Fibroblast of gingiva (primary cell): ENCODE data around the gene IPO4.
"Not testable (repeated sequence)": the region's sequence is repeated elsewhere in the genome, so short reads cannot be mapped to it uniquely, and the experiment has no call there.

ENCODE experiments used
- DNase-seq: peaks from one replicate; pipeline ENCODE4 v3.0.0-alpha.2; 2011; ENCODE audit warnings: low read depth

The IPO4 gene, protein sequence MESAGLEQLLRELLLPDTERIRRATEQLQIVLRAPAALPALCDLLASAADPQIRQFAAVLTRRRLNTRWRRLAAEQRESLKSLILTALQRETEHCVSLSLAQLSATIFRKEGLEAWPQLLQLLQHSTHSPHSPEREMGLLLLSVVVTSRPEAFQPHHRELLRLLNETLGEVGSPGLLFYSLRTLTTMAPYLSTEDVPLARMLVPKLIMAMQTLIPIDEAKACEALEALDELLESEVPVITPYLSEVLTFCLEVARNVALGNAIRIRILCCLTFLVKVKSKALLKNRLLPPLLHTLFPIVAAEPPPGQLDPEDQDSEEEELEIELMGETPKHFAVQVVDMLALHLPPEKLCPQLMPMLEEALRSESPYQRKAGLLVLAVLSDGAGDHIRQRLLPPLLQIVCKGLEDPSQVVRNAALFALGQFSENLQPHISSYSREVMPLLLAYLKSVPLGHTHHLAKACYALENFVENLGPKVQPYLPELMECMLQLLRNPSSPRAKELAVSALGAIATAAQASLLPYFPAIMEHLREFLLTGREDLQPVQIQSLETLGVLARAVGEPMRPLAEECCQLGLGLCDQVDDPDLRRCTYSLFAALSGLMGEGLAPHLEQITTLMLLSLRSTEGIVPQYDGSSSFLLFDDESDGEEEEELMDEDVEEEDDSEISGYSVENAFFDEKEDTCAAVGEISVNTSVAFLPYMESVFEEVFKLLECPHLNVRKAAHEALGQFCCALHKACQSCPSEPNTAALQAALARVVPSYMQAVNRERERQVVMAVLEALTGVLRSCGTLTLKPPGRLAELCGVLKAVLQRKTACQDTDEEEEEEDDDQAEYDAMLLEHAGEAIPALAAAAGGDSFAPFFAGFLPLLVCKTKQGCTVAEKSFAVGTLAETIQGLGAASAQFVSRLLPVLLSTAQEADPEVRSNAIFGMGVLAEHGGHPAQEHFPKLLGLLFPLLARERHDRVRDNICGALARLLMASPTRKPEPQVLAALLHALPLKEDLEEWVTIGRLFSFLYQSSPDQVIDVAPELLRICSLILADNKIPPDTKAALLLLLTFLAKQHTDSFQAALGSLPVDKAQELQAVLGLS

DNA sequence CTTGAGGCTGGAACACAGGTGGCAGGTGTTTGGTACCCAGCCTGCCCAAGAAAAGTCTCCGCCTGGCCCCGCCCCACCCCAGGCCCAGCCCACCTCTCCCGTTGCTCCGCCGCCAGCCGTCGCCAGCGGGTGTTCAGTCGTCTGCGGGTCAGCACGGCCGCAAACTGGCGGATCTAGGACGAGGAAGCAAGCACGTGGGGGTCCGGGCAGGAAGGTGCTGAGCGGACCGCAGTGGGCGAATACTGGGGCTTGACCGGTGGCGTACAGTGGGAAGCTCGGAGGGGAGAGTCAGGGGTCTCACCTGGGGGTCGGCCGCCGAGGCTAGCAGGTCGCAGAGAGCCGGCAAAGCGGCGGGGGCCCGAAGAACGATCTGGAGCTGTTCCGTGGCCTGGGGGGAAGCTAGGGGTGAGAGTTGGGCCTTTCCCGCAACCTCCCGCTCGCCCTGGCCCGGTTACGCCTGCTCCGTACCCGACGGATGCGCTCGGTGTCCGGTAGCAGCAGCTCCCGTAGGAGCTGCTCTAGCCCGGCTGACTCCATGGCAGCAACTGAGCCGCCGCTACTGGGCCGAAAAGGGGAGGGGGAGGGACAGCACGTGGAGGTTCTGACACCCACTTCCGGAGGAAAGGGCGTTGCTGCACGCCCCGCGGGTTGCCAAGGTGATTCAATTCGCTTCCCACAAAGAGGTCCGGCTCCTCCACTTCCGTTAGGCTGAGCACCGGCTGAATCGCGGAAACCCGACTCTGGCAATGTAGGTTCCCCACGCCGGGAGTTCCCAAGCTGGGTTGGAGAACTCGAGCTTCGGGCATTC lies at the start of gene IPO4:
Gene IPO4 (minus strand): TSS at position 566 of the 808 bp plus-strand sequence. CDS start 29 bp downstream, at position 537.
- DNase-seq: peak; percentile 98

GRCh38 chr14:24238123-24238522 lies 49.5 kb upstream of the IPO4 start:
- DNase-seq: no peak

- peak; percentile 71 for DNase-seq
Measured at GRCh38 chr14:24237463-24237955, 48.9 kb upstream of the IPO4 start.

DNA sequence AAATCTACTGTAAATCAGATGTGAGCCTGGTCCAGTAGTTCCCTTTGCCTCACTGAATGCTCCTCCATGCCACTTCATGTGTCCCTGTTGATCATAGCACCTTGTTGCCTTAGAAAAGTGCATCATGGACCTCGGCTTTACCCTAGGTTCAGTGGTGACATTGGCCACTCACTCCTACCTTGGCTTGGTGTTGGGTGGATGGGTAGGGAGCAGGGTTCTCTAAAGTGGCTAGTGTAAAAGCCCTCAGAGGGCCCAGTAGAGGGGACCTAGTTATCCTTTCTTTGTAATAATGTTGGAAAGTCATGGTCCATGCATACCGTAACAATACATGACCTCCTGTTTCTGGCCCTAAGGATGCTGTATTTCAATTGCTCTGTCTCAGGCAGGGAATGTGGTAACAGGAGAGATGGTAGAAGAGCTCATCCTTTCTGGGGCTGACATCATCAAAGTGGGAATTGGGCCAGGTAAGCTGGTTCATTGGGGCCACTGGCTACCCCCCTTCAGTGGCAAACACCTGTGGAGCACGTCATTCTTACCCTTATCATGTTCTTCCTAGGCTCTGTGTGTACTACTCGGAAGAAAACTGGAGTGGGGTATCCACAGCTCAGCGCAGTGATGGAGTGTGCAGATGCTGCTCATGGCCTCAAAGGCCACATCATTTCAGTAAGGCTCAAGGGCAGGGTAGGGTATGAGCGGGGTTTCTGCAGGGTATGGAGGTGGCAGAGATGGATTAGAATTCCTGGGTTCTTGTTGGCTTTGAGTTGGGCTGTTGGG lies 48.3 kb upstream of the IPO4 start:
- DNase-seq: no peak

DNA sequence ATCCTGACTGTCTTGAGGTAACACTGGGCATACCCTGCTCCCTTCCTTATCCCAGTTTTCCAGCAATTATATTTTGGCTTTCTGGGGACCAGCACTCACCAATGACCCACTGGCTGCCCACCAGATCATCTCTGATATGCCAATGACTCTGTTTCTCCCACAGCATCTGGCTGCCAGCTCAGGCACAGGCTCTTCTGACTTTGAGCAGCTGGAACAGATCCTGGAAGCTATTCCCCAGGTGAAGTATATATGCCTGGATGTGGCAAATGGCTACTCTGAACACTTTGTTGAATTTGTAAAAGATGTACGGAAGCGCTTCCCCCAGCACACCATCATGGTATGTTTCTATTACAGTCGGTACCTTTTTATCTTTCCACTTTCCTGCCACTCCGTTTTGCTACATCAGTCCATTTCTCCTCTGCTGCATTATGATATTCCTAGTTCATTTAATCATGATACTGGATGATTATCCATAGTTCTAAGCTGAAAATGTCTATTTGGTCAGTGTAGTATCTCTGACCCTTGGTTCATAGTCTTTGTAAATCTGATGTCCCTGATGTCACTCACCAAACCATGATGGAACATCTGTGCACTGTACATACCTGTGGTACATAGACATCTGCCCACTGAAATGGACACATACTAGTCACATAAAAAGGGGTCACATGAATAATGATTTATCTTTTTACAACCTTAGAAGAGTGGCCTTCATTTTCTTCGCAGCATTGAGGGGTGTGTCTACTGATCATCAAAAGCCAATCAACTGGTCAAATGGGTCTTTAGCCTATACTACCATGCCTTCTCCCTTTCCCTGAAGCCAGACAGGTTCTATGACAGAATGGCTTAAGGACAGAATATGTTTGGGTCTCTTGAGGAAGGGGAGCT lies 47.4 kb upstream of the IPO4 start:
- no peak for DNase-seq

DNA sequence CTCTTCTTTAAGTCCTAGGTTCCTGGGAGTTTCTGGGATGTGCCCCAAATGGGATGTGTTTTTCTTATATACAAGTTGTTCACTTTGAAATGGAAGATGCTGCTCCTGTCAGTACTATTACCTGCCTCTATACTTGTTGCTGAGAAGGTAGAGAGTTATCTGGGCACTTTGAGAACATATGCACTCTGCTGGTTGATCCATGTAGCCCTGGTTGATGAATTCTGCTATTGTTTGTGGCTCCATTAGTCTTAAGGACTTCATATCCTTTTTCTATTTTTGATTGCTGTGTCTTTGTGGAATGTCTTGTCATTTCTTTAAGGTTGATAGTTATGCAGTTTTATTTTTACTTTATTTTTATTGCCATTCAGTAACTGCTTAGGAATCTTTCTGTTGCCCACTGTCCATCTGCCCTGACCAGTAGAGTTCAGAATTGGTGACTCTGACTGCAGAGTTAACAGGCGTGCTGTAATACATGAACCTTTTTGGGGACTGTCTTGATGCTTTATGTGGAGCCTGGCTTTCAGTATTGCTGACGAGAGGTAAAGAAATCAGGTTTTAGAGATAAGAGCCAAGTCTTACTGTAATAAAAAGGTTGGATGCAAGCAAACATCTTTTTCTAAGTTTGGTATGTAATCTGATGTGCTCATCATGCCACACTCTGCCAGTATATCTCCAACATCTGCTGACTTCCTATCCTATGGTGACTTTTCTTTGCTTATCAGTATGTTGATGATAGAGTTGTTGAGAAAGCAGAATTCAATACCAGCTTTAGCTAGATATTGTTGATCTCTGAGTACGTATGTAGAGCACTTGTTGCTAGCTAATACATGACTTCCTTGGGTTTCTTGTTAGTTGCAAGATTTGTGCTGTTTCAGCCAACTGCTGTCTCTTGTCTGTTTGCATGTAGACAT lies 45.7 kb upstream of the IPO4 start:
- no peak for DNase-seq

GRCh38 chr14:24233538-24233866 lies 44.9 kb upstream of the IPO4 start:
- DNase-seq: no peak

DNA sequence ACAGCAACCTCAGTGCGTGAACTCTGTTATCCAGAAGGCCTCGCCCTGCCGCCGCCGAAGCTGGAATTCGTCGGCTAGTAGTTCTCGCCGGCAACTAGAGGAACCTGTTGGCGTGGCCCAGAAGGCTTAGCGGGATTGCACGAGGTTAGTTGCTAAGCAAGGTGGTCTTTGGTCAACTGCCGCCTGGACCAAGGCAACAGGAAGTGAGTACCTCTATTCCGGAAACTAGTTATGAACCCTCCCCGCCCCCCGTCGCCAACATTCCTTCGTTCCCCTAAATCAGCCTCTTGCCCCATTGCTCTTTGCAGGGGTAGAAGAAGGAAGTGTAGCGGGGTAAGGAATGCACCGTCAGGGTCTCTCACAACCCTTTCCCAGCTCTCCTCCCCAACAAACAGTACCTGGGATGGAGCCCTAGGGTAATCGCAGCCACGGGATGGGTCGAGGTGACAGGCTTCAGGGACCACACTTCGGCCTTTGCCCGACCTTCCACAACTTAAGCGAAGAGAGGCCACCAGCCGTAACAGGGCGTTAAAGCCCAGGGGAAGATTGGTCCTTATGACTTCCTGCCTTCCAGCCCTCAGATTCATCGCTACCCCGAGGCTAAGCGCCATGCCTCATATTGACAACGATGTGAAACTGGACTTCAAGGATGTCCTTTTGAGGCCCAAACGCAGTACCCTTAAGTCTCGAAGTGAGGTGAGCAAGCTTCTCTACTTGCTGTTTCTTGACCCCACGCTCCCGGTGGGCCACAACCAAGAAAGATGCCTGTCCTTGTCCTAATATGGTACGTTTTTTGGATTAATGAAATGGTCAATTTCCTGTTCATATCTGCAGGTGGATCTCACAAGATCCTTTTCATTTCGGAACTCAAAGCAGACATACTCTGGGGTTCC lies 44.3 kb upstream of the IPO4 start, which contains the start of gene GMPR2:
Gene GMPR2 (plus strand): TSS at position 285 of the 893 bp plus-strand sequence. CDS start 325 bp downstream, at position 610.
- DNase-seq: no peak

DNA sequence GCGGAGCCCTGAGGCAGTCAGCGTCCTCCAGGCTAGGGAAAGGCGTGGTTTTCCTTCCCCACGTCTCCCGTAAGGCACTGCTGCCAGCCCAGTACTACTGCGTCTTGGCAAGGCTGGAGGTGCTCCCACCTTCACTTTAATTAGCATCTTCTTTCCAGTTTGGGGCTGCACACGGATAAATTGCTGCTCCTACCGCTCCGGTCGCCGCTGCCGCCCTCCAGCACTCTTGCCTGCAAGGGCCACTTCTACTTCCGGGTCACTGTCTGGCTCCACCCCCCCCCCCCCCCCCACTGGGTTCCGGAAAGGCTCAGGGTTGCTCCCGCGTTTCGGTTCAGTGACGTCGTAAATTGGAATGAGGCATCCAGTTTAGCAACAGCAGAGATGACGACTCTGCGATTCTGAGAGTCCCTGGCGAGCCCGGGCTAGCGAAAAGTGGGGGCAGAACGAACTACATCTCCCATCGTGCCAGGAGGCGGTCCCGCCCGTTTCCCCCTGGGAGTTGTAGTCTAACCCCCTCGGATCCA lies 43.6 kb upstream of the IPO4 start, which contains the start of gene NEDD8:
Gene NEDD8 (minus strand): TSS at position 247 of the 524 bp plus-strand sequence. CDS start 100 bp downstream, at position 147.
- peak; percentile 97 for DNase-seq

DNA sequence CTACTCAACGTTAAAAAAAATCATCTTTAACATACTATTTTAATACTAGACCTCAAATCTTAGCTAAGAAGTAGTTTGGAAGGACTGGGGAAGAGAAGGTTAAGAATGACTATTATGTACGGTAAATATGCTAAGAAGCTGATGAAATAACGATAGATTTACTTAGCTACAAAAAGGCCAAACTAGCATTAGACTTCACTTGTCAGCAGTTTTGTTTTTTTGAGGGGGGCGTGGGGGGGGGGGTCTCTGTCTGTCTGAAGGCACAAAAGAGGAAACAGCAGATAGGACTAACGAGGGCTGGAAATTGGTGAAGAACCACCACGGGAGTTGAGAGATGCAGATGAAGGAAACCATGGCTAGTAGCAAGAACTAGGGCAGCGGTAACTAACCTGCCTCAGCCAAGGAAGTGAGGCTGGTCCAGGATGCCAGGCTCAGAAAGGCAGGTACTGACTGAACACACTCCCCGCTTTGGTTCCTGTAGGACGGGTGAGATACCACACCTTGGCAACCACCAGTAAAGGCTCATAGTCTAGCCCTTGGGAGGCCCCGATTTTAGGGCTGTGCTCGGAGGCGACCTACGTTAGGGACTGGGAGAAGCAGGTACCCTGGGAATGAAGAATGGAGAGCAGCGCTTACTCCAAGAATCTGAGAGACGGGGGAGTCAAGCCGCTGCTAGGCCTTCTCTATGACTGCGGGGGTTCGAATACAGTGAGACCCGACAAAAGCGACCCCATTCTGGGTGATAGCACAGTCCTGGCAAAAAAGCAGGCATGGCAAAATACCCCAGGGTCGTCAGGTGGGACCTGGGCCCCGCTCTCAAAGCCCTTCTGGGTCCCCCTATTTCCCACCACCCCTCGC lies 42.9 kb upstream of the IPO4 start:
- no peak for DNase-seq

DNA sequence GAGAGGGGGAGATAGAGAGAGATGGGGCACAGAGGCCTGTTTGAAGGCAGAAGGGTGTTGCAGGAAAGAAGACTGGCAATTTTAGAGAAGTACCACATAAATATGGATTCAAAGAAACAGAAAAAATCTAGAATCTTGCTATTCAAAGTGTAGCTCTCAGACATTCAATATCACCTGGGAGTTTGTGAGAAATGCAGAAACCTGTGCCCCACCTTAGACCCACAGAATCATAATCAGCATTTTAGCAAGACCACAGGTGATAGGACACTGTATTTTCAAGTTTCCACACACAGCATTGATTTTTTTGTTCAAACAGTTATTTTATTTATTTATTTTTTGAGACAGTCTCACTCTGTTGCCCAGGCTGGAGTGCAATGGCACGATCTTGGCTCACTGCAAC lies 40.3 kb upstream of the IPO4 start:
- DNase-seq: no peak

- no peak for DNase-seq
Measured at GRCh38 chr14:24226473-24226872, 37.9 kb upstream of the IPO4 start.

- DNase-seq: peak; percentile 41
Measured at GRCh38 chr14:24224618-24225071, 36.0 kb upstream of the IPO4 start.

DNA sequence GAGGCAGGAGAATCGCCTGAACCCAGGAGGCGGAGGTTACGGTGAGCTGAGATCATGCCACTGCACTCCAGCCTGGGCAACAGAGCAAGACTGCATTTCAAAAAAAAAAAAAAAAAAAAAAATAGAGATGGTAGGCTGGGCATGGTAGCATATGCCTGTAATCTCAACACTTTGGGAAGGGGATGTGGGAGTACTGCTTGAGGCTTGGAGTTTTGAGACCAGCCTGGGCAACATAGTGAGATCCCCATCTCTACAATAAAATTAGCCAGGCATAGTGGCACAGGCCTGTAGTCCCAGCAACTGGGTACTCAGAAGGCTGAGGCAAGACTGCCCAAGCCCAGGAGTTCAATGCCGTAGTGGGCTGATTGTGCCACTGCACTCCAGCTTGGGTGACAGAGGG lies 34.4 kb upstream of the IPO4 start:
- not testable (repeated sequence) for DNase-seq

GRCh38 chr14:24219521-24219920 lies 30.9 kb upstream of the IPO4 start:
- DNase-seq: no peak

DNA sequence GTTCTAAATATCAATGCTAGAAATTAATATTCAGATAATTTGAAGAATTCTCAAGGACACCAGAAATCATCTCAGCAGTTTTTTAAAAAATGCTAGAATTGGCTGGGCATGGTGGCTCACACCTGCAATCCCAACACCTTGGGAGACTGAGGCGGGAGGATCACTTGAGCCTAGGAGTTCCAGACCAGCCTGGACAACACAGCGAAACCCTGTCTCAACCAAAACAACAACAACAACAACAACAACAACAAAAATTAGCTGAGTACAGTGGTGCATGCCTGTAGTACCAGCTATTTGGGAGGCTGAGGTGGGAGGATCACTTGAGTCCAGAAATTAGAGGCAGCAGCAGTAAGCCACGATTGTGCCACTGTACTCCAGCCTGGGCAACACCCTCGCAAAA lies 30.5 kb upstream of the IPO4 start:
- DNase-seq: no peak
